ENCODE measurements around the gene TBC1D9B.

TBC1D9B gene

DNA sequence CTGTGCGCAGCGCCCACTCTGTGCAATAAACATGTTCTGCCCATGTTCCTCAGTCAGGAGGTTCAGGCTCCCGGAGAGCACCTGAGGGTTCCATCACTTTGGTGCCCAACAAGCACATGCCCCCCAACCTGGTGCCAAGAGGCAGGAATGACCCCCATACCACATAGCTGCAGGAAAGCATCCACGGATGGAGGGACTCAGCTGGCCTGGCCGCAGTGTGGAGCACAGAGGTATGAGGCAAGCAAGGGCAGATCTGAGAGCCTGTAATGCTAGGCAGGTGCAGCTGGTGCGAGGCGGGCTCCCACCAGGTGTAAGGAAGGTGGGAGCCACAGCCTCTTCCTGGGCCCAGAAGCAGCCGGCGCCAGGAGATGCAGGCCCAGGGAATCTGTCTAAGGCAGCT, 44.8 kb downstream of the TBC1D9B start:
- H3K9me3 ChIP-seq, result no peaks in the 10 kb centered on the region
- peaks cover 10 to 14% of the 10 kb centered on the region in 2 experiments for H3K4me1 ChIP-seq (ENCODE audit: control insufficient read depth in 1 of 2, insufficient read depth in 1 of 2, low read depth in 1 of 2, low read length in 1 of 2)
- no peak overlapping the region for H3K4me3 ChIP-seq (ENCODE audit: low read depth in 1 of 2, low read length in 1 of 2)
- H3K36me3 ChIP-seq, result peaks cover 54% of the 10 kb centered on the region
- TF ChIP-seq, protein P1, sequence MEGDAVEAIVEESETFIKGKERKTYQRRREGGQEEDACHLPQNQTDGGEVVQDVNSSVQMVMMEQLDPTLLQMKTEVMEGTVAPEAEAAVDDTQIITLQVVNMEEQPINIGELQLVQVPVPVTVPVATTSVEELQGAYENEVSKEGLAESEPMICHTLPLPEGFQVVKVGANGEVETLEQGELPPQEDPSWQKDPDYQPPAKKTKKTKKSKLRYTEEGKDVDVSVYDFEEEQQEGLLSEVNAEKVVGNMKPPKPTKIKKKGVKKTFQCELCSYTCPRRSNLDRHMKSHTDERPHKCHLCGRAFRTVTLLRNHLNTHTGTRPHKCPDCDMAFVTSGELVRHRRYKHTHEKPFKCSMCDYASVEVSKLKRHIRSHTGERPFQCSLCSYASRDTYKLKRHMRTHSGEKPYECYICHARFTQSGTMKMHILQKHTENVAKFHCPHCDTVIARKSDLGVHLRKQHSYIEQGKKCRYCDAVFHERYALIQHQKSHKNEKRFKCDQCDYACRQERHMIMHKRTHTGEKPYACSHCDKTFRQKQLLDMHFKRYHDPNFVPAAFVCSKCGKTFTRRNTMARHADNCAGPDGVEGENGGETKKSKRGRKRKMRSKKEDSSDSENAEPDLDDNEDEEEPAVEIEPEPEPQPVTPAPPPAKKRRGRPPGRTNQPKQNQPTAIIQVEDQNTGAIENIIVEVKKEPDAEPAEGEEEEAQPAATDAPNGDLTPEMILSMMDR (IDR thresholded peaks at IDR 0.05), result no peak
- H3K27me3 ChIP-seq, result peaks cover 4% of the 10 kb centered on the region
- H3K27ac ChIP-seq, result no peak overlapping the region

GRCh38 chr5:179862296-179862695, 45.4 kb downstream of the TBC1D9B start:
- no peak overlapping the region for H3K27ac ChIP-seq
- H3K9me3 ChIP-seq, result no peaks in the 10 kb centered on the region
- TF ChIP-seq, protein P1 (IDR thresholded peaks at IDR 0.05), result no peak
- H3K27me3 ChIP-seq, result peaks cover 4% of the 10 kb centered on the region
- H3K4me1 ChIP-seq (ENCODE audit: control insufficient read depth in 1 of 2, insufficient read depth in 1 of 2, low read depth in 1 of 2, low read length in 1 of 2), result peaks cover 10 to 16% of the 10 kb centered on the region in 2 experiments
- H3K36me3 ChIP-seq, result peaks cover 49% of the 10 kb centered on the region
- H3K4me3 ChIP-seq (ENCODE audit: low read depth in 1 of 2, low read length in 1 of 2), result no peak overlapping the region

DNA sequence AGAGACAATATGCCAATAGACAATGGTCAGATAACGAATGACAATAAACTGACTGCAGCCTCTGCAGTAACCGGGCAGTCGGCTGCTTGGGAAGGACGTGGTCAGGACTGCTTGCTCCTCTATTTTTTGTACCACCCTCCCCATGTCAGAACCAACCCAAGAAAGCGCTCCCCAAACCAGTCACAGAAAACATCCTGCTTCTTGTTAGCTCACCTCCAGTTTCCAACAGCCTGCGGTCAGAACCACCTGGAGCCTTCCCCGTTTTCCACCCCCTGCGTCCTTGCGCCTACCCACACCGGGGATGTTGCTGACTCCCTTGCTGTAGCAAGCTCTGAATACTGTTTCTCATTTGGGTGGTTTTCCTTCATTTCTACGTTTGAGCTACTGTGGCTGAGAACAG, 47.4 kb downstream of the TBC1D9B start:
- Histone ChIP-seq H3K36me3 (peaks cover 31% of the 10 kb centered on the region), H3K4me3 (ENCODE audit: low read depth in 1 of 2, low read length in 1 of 2) (no peak overlapping the region), H3K9me3 (no peaks in the 10 kb centered on the region), H3K27me3 (peaks cover 4% of the 10 kb centered on the region), H3K27ac (no peak overlapping the region), H3K4me1 (ENCODE audit: control insufficient read depth in 1 of 2, insufficient read depth in 1 of 2, low read depth in 1 of 2, low read length in 1 of 2) (peaks cover 10 to 16% of the 10 kb centered on the region in 2 experiments)
- TF ChIP-seq, protein P1 (IDR thresholded peaks at IDR 0.05), result no peak

- peaks cover 16% of the 10 kb centered on the region for H3K36me3 ChIP-seq
- TF ChIP-seq, protein P1 (IDR thresholded peaks at IDR 0.05), result no peak
- H3K27ac ChIP-seq, result peak within 1 kb of the TSS; percentile 66
- peaks cover 4% of the 10 kb centered on the region for H3K27me3 ChIP-seq
- peaks cover 10 to 16% of the 10 kb centered on the region in 2 experiments for H3K4me1 ChIP-seq (ENCODE audit: control insufficient read depth in 1 of 2, insufficient read depth in 1 of 2, low read depth in 1 of 2, low read length in 1 of 2)
- H3K9me3 ChIP-seq, result no peaks in the 10 kb centered on the region
- peak within 1 kb of the TSS; percentile 86 to 92 for H3K4me3 ChIP-seq (ENCODE audit: low read depth in 1 of 2, low read length in 1 of 2)
Observed at GRCh38 chr5:179858586-179859427, 48.9 kb downstream of the TBC1D9B start, which contains the start of gene MRNIP. Gene MRNIP (minus strand): TSS chr5:179858817. CDS start chr5:179858796, 21 bp downstream.

DNA sequence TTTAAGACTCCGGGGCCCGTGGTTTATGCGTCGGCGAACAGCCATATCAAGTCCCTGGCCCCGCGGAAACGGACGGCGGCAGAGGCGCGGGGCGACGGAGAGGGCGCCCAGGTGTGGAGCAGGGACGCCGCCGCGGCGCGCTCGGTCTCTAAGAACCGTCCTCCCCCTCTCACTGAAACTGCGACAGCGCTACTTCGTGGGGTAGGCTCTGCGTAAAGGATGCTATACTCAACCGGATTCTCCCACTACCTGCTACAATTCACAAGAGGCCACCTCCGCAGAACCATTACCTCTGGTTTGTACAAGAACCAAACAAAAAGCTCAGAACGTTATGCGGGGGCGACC, 49.5 kb downstream of the TBC1D9B start:
- TF ChIP-seq, protein P1 (IDR thresholded peaks at IDR 0.05), result no peak
- Histone ChIP-seq H3K27ac (peak overlapping the region; percentile 66), H3K36me3 (peaks cover 10% of the 10 kb centered on the region)

More for the DNA sequence above, 49.5 kb downstream of the TBC1D9B start:
- peak overlapping the region; percentile 86 to 92 for H3K4me3 ChIP-seq (ENCODE audit: low read depth in 1 of 2, low read length in 1 of 2)
- no peaks in the 10 kb centered on the region for H3K9me3 ChIP-seq
- H3K4me1 ChIP-seq (ENCODE audit: control insufficient read depth in 1 of 2, insufficient read depth in 1 of 2, low read depth in 1 of 2, low read length in 1 of 2), result peaks cover 10 to 16% of the 10 kb centered on the region in 2 experiments
- H3K27me3 ChIP-seq, result peaks cover 4% of the 10 kb centered on the region

All from neutrophil (primary cell).